ENCODE measurements around the gene GPR35.

DNA sequence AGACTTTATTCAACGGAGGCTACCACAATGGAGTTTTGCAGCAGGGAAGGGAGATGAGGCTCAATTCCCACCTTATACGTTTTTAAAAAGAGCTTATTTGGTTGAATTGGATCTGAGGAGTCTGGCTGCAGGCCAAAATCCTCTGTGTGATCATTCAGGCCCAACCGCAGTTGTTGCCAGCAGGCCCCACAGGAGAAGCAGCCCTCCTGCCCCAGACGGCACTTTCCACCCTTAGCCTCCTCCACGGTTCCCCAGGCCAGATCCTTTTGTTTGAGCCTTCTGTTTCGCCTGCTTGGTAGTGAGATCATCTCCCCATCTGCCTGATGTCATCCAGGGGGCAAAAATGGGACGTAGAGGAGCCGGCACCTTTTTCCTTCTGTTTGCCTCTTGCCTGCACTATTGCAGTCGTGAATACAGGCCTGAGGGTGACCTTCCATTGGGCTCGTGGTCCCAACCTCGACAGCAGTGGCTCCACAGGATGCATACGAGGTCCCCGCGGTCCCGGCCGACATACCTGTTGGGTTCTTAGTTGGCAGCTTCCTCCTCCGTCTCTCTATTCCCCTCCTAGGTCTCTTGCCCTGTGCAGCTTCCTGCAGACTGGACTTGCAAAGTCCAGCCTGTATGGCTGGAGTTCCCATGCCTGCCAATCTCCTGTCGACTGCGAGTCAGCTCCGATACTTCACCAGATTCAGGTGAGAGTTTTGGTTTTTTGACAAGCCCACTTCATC lies 9.3 kb upstream of the GPR35 start:
- TF ChIP-seq, protein P1, sequence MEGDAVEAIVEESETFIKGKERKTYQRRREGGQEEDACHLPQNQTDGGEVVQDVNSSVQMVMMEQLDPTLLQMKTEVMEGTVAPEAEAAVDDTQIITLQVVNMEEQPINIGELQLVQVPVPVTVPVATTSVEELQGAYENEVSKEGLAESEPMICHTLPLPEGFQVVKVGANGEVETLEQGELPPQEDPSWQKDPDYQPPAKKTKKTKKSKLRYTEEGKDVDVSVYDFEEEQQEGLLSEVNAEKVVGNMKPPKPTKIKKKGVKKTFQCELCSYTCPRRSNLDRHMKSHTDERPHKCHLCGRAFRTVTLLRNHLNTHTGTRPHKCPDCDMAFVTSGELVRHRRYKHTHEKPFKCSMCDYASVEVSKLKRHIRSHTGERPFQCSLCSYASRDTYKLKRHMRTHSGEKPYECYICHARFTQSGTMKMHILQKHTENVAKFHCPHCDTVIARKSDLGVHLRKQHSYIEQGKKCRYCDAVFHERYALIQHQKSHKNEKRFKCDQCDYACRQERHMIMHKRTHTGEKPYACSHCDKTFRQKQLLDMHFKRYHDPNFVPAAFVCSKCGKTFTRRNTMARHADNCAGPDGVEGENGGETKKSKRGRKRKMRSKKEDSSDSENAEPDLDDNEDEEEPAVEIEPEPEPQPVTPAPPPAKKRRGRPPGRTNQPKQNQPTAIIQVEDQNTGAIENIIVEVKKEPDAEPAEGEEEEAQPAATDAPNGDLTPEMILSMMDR (conservative IDR thresholded peaks at IDR 0.05; ENCODE audit: low read depth, low read length): no peak
- TF ChIP-seq EZH2 (IDR thresholded peaks at IDR 0.05; ENCODE audit: low read length, unreplicated experiment): no peak

All from PC-3 (cell line).